Tibial nerve (tissue), 4 donors: ENCODE measurements around the gene CAPN1. TPM values are rescaled to one million over a fixed set of nuclear protein-coding genes. Genes with fewer than 3 reads are reported as not detected.

Experiments used
- DNase-seq, 2 donors: peaks; one replicate each; pipeline ENCODE4 v3.0.0-alpha.2; 2019; ENCODE audit warnings: low spot score in 2 of 2
- H3K27ac ChIP-seq, 4 donors: fragments of 200-600 bp; sonication (generic) in 3 of 4; one replicate each; pipeline ENCODE4 v1.5.1; 2017 to 2019; ENCODE audit warnings: mild to moderate bottlenecking in 1 of 4
- H3K27me3 ChIP-seq, 2 donors: fragments of 200-600 bp; sonication (generic) in 1 of 2; one replicate each; pipeline versions ENCODE4 v1.5.1 to v1.6.0; 2017 to 2019
- H3K36me3 ChIP-seq, 3 donors: fragments of 200-600 bp; sonication (generic); one replicate each; pipeline ENCODE4 v1.5.1; 2018 to 2019
- H3K4me1 ChIP-seq, 4 donors: fragments of 200-600 bp; sonication (generic) in 3 of 4; one replicate each; pipeline ENCODE4 v1.5.1; 2017 to 2019
- H3K4me3 ChIP-seq, 4 donors: fragments of 200-600 bp; sonication (generic) in 3 of 4; one replicate each; pipeline ENCODE4 v1.5.1; 2017 to 2019; ENCODE audit warnings: mild to moderate bottlenecking in 1 of 4, moderate library complexity in 1 of 4
- H3K9me3 ChIP-seq, 4 donors: fragments of 200-600 bp; sonication (generic) in 3 of 4; one replicate each; pipeline ENCODE4 v1.5.1; 2017 to 2019
- CTCF ChIP-seq, 5 experiments: fragments of 200-600 bp in 3 of 5; fragments of 450-650 bp in 2 of 5; sonication (generic) in 3 of 5; IDR thresholded peaks; one replicate each; pipeline ENCODE4 v1.5.1; 2016 to 2019; ENCODE audit warnings: antibody characterized with exemption in 5 of 5, mild to moderate bottlenecking in 3 of 5, moderate library complexity in 2 of 5
- EP300 ChIP-seq, 2 donors: sonication (generic); formaldehyde crosslinking; IDR thresholded peaks; one replicate each; pipeline ENCODE4 v1.6.1; 2017; ENCODE audit warnings: antibody characterized with exemption in 2 of 2, mild to moderate bottlenecking in 1 of 2
- POLR2A ChIP-seq, 2 donors: fragments of 450-650 bp; IDR thresholded peaks; one replicate each; pipeline ENCODE4 v1.6.1; 2017; ENCODE audit warnings: antibody characterized with exemption in 2 of 2, mild to moderate bottlenecking in 2 of 2, moderate library complexity in 2 of 2
- WGBS, 2 donors: methylation state at CpG; one replicate each; pipeline ENCODE4 v1.1.5; 2018; 5-methylcytosine and 5-hydroxymethylcytosine counted together
- total RNA-seq, 4 donors: library from RNA; depleted of rRNA; stranded (reverse); fragments of >200 nt; gene quantifications; one replicate each; pipeline ENCODE4 v1.1.0, GENCODE V29; 2016

CAPN1 gene
- total RNA-seq, 4 donors from 2014 or later = 108 to 209 (median 150) TPM

- Histone ChIP-seq H3K9me3 (no peaks in the 10 kb centered on the region), H3K4me3 (no peak overlapping the region), H3K27me3 (no peaks in the 10 kb centered on the region), H3K4me1 (no peaks in the 10 kb centered on the region), H3K36me3 (peaks cover 0 to 95% (median 28%) of the 10 kb centered on the region in 3 donors), H3K27ac (no peak overlapping the region)
- WGBS, 2 donors = 85 to 88% methylated on average over 17 of the region's 17 CpGs
- no peak for DNase-seq
- TF ChIP-seq POLR2A (IDR thresholded peaks at IDR 0.05) (no peak), CTCF (IDR thresholded peaks at IDR 0.05) (no peak), EP300 (IDR thresholded peaks at IDR 0.05) (no peak)
Measured at GRCh38 chr11:65206441-65206841, 24.7 kb downstream of the CAPN1 start.

- Histone ChIP-seq H3K4me1 (no peaks in the 10 kb centered on the region), H3K36me3 (peaks cover 0 to 97% (median 28%) of the 10 kb centered on the region in 3 donors), H3K27ac (no peak overlapping the region), H3K9me3 (no peaks in the 10 kb centered on the region), H3K4me3 (no peak overlapping the region), H3K27me3 (no peaks in the 10 kb centered on the region)
- 88 to 95% methylated on average over 7 of the region's 7 CpGs for WGBS, 2 donors
- TF ChIP-seq EP300 (IDR thresholded peaks at IDR 0.05) = no peak
- TF ChIP-seq CTCF (IDR thresholded peaks at IDR 0.05) = no peak
- no peak for TF ChIP-seq POLR2A (IDR thresholded peaks at IDR 0.05)
- no peak for DNase-seq
Measured at GRCh38 chr11:65206901-65207300, 25.2 kb downstream of the CAPN1 start.

GRCh38 chr11:65207918-65208784 is 26.4 kb downstream of the CAPN1 start:
- 90 to 91% methylated on average over 16 of the region's 16 CpGs for WGBS, 2 donors
- Histone ChIP-seq H3K9me3 (no peaks in the 10 kb centered on the region), H3K4me3 (no peak overlapping the region), H3K4me1 (peaks cover 0 to under 1% (median 0%) of the 10 kb centered on the region in 4 donors), H3K27ac (no peak overlapping the region), H3K27me3 (no peaks in the 10 kb centered on the region), H3K36me3 (peaks cover 0 to 88% (median 28%) of the 10 kb centered on the region in 3 donors)
- TF ChIP-seq CTCF (IDR thresholded peaks at IDR 0.05) = no peak
- no peak for TF ChIP-seq EP300 (IDR thresholded peaks at IDR 0.05)
- no peak for TF ChIP-seq POLR2A (IDR thresholded peaks at IDR 0.05)
- DNase-seq = no peak

GRCh38 chr11:65208785-65209710 is 27.3 kb downstream of the CAPN1 start:
- Histone ChIP-seq H3K4me3 (no peak overlapping the region), H3K36me3 (peaks cover 0 to 81% (median 28%) of the 10 kb centered on the region in 3 donors), H3K27ac (no peak overlapping the region), H3K27me3 (no peaks in the 10 kb centered on the region), H3K4me1 (peaks cover 0 to 10% (median 3%) of the 10 kb centered on the region in 4 donors), H3K9me3 (no peaks in the 10 kb centered on the region)
- WGBS, 2 donors = 76 to 82% methylated on average over 11 to 13 of the region's 13 CpGs
- DNase-seq = no peak
- no peak for TF ChIP-seq CTCF (IDR thresholded peaks at IDR 0.05)
- no peak for TF ChIP-seq POLR2A (IDR thresholded peaks at IDR 0.05)
- no peak for TF ChIP-seq EP300 (IDR thresholded peaks at IDR 0.05)
